GM12878 (cell line): ENCODE results near the gene GPC5.

Source experiments
- CREB1 ChIP-seq: IDR thresholded peaks from 2 replicates; pipeline ENCODE4 v1.6.1; 2012; ENCODE audit warnings: low read depth, mild to moderate bottlenecking, inconsistent platforms
- FOXK2 ChIP-seq: fragments of 450-650 bp; IDR thresholded peaks from 2 replicates; pipeline ENCODE4 v1.6.1; 2017; ENCODE audit warnings: mild to moderate bottlenecking, moderate library complexity
- GABPA ChIP-seq: IDR thresholded peaks from 2 replicates; pipeline ENCODE4 v1.6.1; 2014; ENCODE audit warnings: antibody characterized with exemption, low read depth, mild to moderate bottlenecking, inconsistent platforms
- HDAC2 ChIP-seq: fragments of 200-600 bp; sonication (generic); IDR thresholded peaks from 2 replicates; pipeline ENCODE4 v1.6.1; 2017
- NFYB ChIP-seq: IDR thresholded peaks from 2 replicates; pipeline ENCODE4 v1.6.1; 2011; ENCODE audit warnings: low read depth, mild to moderate bottlenecking, low read length, improper control_type of control experiment, moderate library complexity; ENCODE audit not compliant: insufficient read depth
- POLR2AphosphoS5 ChIP-seq: IDR thresholded peaks from 2 replicates; pipeline ENCODE4 v1.6.1; 2011; ENCODE audit warnings: mild to moderate bottlenecking, low read length, inconsistent platforms
- SMARCA5 ChIP-seq: fragments of 450-650 bp; IDR thresholded peaks from 2 replicates; pipeline ENCODE4 v1.6.1; 2017; ENCODE audit warnings: mild to moderate bottlenecking
- SUZ12 ChIP-seq: fragments of 200-600 bp; sonication (generic); IDR thresholded peaks from one replicate; pipeline ENCODE4 v1.6.1; 2018; ENCODE audit warnings: antibody characterized with exemption, mild to moderate bottlenecking; ENCODE audit not compliant: unreplicated experiment
- TF ChIP-seq, protein P1 (sequence below): fragments of 450-650 bp; IDR thresholded peaks from 2 replicates; pipeline ENCODE4 v1.6.1; 2018; ENCODE audit warnings: borderline replicate concordance, mild to moderate bottlenecking; ENCODE audit not compliant: partially characterized antibody

GRCh38 chr13:92804926-92805325 lies 1406.5 kb downstream of the GPC5 start:
- no peak for TF ChIP-seq SUZ12
- TF ChIP-seq CREB1, result no peak
- TF ChIP-seq NFYB, result no peak
- TF ChIP-seq, protein P1, sequence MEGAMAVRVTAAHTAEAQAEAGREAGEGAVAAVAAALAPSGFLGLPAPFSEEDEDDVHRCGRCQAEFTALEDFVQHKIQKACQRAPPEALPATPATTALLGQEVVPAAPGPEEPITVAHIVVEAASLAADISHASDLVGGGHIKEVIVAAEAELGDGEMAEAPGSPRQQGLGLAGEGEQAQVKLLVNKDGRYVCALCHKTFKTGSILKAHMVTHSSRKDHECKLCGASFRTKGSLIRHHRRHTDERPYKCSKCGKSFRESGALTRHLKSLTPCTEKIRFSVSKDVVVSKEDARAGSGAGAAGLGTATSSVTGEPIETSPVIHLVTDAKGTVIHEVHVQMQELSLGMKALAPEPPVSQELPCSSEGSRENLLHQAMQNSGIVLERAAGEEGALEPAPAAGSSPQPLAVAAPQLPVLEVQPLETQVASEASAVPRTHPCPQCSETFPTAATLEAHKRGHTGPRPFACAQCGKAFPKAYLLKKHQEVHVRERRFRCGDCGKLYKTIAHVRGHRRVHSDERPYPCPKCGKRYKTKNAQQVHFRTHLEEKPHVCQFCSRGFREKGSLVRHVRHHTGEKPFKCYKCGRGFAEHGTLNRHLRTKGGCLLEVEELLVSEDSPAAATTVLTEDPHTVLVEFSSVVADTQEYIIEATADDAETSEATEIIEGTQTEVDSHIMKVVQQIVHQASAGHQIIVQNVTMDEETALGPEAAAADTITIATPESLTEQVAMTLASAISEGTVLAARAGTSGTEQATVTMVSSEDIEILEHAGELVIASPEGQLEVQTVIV, result no peak
- TF ChIP-seq GABPA, result no peak
- TF ChIP-seq HDAC2, result no peak
- TF ChIP-seq FOXK2, result no peak
- no peak for TF ChIP-seq POLR2AphosphoS5
- no peak for TF ChIP-seq SMARCA5
